ENCODE measurements around the gene HPSE2. TPM values are rescaled to one million over a fixed set of nuclear protein-coding genes. Genes with fewer than 3 reads are reported as not detected.

The HPSE2 gene
- not detected for total RNA-seq (2021; ENCODE audit: unreplicated experiment)
- polyA plus RNA-seq (2012; ENCODE audit: insufficient read length), result not detected
- percentile 4 among the genes with signal in this experiment for Bru-seq, nascent RNA
- percentile 5 among the genes with signal in this experiment for BruChase-seq, experiment 1, labeled RNA remaining after a 2-hour chase
- percentile 5 among the genes with signal in this experiment for BruChase-seq, experiment 2, labeled RNA remaining after a 6-hour chase
- long read RNA-seq, result 0 reads

DNA sequence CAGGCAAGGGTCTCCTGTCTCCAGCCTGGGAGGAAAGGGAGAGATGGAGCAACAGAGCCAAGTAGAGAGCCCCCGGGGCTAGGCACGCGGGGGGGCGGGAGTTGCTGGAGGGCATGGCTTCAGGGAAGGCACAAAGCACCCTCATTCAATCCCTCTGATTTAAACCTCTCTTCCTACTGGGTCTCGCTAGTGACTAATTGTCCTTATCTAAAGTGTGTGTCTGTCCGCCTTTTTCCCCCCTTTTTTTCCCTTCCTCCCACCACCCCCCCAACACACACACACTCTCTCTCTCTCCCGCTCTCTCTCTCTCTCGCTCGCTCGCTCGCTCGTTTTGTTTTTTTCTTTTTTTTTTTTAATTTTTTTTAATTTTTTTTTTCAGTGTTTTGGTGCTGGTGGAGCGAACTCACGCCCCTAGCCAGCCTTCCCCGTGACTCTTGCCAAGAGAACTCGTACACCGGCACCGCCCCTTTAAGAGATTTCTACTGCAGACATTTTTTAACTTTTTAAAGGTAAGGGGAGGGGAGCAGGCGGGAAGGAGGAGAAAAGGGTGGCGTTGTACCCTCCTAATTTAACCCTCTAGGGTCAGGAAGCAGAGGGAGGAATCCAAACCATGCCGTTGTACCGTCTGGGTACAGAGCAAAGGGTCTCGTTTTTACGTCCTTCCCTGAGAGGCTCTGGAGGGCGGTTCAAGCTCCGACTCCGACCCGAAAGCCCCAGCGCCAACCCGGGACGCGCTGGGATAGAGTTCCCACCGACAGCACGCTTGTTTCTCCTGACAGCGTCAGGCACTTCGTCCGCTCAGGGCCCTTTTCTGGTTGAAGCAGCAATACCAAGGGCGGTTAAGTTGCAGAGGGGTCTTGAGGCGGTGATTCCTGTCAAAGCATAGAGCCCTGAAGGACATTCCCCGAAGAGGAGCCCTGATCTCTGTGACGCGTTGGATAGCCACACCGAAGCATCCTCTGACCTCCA is at the start of gene HPSE2:
HPSE2 (minus strand) TSS at position 195 of the 969 bp plus-strand sequence.
- CTCF ChIA-PET, result no interaction called here
- Histone ChIP-seq H3K9me3 (ENCODE audit: control insufficient read depth, insufficient read depth, low read depth, low read length) (no peaks in the 10 kb centered on the region), H3K27ac (ENCODE audit: low read length) (no peak within 1 kb of the TSS), H3K36me3 (ENCODE audit: control insufficient read depth, insufficient read depth, low read length) (no peaks in the 10 kb centered on the region), H3K4me3 (ENCODE audit: low read depth in 2 of 2, low read length in 2 of 2) (no peak within 1 kb of the TSS), H3K4me1 (ENCODE audit: control insufficient read depth, insufficient read depth, low read length) (no peaks in the 10 kb centered on the region; the same call in 1 of the 2 replicates), H3K27me3 (ENCODE audit: control insufficient read depth, insufficient read depth, low read length) (peaks cover 41% of the 10 kb centered on the region)
- in situ Hi-C loops (cut with HindIII; ENCODE audit: low pct_unique_long_range_greater_than_20kb, low sequenced_read_pairs), result no loop called here
- BruUV-seq (replicated peaks), result no TSS peak
- POLR2A ChIA-PET, result no interaction called here
- no peak for DNase-seq (ENCODE audit: low read depth, low spot score)
- intact Hi-C loops (cut with micrococcal nuclease; ENCODE audit: unreplicated experiment), result loop anchor here (10.0 kb wide), 1 partner anchor 171 kb away; no protein-coding TSS in a partner anchor
- TF ChIP-seq TCF7L2 (IDR thresholded peaks at IDR 0.05; ENCODE audit: low read depth, low read length) (no peak), POLR2AphosphoS5 (IDR thresholded peaks at IDR 0.05; ENCODE audit: low read depth, low read length) (no peak), SIN3A (IDR thresholded peaks at IDR 0.05; ENCODE audit: borderline replicate concordance, insufficient read depth, low read depth, low read length) (no peak)
- TF ChIP-seq, protein P1, sequence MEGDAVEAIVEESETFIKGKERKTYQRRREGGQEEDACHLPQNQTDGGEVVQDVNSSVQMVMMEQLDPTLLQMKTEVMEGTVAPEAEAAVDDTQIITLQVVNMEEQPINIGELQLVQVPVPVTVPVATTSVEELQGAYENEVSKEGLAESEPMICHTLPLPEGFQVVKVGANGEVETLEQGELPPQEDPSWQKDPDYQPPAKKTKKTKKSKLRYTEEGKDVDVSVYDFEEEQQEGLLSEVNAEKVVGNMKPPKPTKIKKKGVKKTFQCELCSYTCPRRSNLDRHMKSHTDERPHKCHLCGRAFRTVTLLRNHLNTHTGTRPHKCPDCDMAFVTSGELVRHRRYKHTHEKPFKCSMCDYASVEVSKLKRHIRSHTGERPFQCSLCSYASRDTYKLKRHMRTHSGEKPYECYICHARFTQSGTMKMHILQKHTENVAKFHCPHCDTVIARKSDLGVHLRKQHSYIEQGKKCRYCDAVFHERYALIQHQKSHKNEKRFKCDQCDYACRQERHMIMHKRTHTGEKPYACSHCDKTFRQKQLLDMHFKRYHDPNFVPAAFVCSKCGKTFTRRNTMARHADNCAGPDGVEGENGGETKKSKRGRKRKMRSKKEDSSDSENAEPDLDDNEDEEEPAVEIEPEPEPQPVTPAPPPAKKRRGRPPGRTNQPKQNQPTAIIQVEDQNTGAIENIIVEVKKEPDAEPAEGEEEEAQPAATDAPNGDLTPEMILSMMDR (IDR thresholded peaks at IDR 0.05), result no peak
- TF ChIP-seq, protein P2, sequence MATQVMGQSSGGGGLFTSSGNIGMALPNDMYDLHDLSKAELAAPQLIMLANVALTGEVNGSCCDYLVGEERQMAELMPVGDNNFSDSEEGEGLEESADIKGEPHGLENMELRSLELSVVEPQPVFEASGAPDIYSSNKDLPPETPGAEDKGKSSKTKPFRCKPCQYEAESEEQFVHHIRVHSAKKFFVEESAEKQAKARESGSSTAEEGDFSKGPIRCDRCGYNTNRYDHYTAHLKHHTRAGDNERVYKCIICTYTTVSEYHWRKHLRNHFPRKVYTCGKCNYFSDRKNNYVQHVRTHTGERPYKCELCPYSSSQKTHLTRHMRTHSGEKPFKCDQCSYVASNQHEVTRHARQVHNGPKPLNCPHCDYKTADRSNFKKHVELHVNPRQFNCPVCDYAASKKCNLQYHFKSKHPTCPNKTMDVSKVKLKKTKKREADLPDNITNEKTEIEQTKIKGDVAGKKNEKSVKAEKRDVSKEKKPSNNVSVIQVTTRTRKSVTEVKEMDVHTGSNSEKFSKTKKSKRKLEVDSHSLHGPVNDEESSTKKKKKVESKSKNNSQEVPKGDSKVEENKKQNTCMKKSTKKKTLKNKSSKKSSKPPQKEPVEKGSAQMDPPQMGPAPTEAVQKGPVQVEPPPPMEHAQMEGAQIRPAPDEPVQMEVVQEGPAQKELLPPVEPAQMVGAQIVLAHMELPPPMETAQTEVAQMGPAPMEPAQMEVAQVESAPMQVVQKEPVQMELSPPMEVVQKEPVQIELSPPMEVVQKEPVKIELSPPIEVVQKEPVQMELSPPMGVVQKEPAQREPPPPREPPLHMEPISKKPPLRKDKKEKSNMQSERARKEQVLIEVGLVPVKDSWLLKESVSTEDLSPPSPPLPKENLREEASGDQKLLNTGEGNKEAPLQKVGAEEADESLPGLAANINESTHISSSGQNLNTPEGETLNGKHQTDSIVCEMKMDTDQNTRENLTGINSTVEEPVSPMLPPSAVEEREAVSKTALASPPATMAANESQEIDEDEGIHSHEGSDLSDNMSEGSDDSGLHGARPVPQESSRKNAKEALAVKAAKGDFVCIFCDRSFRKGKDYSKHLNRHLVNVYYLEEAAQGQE (IDR thresholded peaks at IDR 0.05; ENCODE audit: insufficient read depth in 1 of 2, low read depth in 2 of 2, low read length in 1 of 2), result no peak
- peak; percentile 13; the same call in 1 of the 2 replicates for ATAC-seq

DNA sequence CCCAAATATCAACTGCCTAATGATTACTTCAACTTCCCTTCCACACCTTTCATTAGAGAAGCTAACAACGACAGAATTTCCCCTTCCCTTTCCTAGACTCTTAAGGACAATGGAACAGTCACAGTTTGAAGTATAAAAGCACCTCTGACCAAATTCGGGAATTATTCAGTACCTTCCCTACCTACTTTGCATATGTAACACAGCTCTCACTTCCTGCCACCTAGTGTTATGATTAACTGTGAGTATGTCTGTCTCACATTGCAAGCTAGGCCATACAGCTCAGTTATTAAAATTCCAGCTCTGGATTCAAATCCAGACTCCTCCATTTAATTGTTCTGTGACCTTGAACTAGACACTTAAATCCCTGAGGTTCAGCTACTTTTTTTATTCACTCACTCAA is 44.8 kb upstream of the HPSE2 start:
- no peak for DNase-seq (ENCODE audit: low read depth, low spot score)
- ATAC-seq, result no peak

More for the DNA sequence above, 44.8 kb upstream of the HPSE2 start:
- POLR2A ChIA-PET, result no interaction called here
- no TSS peak for BruUV-seq (replicated peaks)
- Histone ChIP-seq H3K27ac (ENCODE audit: low read length) (no peak overlapping the region), H3K4me3 (ENCODE audit: low read depth in 2 of 2, low read length in 2 of 2) (no peak overlapping the region), H3K4me1 (ENCODE audit: control insufficient read depth, insufficient read depth, low read length) (no peaks in the 10 kb centered on the region), H3K27me3 (ENCODE audit: control insufficient read depth, insufficient read depth, low read length) (peaks cover 9% of the 10 kb centered on the region; the same call in 1 of the 2 replicates), H3K36me3 (ENCODE audit: control insufficient read depth, insufficient read depth, low read length) (no peaks in the 10 kb centered on the region), H3K9me3 (ENCODE audit: control insufficient read depth, insufficient read depth, low read depth, low read length) (peaks cover 7% of the 10 kb centered on the region; the same call in 1 of the 2 replicates)
- CTCF ChIA-PET, result no interaction called here
- TF ChIP-seq TCF7L2 (IDR thresholded peaks at IDR 0.05; ENCODE audit: low read depth, low read length) (no peak), SIN3A (IDR thresholded peaks at IDR 0.05; ENCODE audit: borderline replicate concordance, insufficient read depth, low read depth, low read length) (no peak), POLR2AphosphoS5 (IDR thresholded peaks at IDR 0.05; ENCODE audit: low read depth, low read length) (no peak)
- TF ChIP-seq, protein P1 (IDR thresholded peaks at IDR 0.05), result no peak
- TF ChIP-seq, protein P2 (IDR thresholded peaks at IDR 0.05; ENCODE audit: insufficient read depth in 1 of 2, low read depth in 2 of 2, low read length in 1 of 2), result no peak
- intact Hi-C loops (cut with micrococcal nuclease; ENCODE audit: unreplicated experiment) (no loop called here), in situ Hi-C loops (cut with HindIII; ENCODE audit: low pct_unique_long_range_greater_than_20kb, low sequenced_read_pairs) (no loop called here)
